GM21423 (cell line): ENCODE measurements around the gene AP1B1.

Source experiments
- ATAC-seq: cut with Tn5 transposase; IDR thresholded peaks from one replicate; pipeline ENCODE4 v1.9.1; 2021; ENCODE audit warnings: mild to moderate bottlenecking, moderate library complexity; ENCODE audit not compliant: unreplicated experiment

AP1B1 gene

DNA sequence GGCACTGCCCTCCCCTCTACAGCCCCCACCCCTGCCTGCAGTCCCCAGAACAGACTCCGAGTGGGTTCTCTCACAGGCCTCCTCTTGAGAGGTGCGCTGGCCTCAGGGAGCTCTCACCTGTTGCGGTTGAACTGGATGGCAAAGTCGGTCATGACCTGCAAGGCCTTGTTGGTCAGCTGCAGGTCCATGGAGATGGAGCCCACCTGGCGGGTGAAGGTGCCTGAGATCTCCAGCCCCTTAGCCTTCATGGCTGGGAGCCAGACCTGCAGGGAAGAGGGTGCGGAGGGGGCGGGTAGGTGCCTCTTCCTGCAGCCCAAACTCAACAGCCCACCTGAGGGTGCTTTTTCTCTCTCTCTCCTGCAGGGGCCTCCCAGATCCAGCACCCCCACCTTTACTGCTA lies 54.2 kb downstream of the AP1B1 start:
- no peak for ATAC-seq

DNA sequence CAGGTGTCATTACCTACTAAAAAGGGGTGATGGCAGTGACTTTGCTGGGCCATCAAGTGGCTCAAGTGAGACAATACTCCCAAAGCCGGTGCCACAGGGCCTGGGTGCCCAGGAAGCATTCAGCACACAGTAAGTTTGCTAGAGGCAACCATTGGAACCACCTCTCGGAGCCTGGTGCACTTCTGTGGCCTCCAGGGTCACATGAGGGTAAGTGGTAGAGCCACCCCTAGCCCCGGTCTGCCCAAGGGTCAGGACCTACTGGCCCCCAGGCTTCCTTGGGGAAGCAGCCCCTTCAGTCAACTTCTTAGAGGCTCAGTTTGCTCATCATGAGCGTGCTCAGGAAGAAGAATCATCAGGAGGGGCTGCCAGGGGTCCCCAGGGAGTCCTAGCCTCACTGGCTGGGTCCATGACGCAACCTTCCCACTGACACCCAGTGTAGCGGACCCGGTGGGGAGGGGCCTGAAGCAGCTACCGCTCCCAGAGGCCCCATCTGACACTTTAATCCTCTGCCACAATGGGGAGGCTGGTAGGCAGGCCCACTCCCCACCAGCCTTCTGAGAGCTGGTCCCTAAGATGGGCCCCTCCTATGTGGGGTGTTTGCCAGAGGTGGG lies 55.4 kb downstream of the AP1B1 start:
- no peak for ATAC-seq

DNA sequence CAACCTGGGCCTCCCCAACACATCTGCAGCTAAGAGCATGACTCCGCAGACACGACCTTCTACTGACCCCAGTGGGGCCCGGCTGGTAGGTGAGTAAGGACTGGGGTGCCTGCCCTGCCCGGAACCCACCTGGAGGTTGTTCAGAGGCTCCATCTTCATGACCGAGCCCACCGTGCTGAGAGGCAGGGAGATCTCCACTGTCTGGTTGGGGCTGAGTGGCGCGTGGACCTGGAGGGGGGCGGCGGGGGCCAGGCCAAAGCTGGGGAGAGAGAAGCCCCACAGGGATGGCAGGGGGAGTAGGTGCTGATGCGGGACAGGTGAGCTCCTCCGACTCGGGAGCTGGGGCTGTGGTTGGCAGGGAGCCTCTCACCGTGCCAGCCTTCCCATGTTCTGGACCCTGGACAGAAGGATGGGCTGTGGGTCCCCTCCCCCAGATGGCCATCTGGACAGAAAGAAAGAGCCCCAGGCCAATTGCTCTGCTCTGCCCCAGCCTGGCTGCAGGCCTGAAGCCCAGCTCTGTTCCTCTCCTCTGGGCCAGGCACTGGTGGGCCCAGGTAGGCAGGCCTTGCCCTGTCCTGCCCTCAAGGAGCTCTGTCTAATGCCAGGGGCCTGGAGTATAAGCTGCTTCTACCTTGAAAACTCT lies 56.6 kb downstream of the AP1B1 start:
- no peak for ATAC-seq

DNA sequence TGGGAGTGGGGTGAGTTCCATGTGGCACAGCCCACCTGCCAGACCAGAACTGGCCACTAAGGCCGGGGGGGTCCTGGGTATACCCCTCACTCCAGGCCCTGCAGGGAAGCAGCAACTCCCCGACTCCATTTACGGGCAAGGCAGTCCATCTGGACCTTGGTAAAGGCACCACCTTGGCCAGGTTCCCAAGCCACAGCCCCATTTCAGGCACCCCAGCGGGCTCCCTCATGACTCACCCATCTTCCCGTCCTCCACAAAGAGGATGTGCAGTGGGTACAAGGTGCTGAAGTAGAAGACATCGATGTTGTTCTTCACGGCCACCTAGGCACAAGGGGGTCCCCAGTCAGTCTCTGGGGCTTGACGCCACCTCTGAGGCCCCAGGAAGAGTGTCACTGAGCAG lies 57.2 kb downstream of the AP1B1 start:
- ATAC-seq, result no peak

DNA sequence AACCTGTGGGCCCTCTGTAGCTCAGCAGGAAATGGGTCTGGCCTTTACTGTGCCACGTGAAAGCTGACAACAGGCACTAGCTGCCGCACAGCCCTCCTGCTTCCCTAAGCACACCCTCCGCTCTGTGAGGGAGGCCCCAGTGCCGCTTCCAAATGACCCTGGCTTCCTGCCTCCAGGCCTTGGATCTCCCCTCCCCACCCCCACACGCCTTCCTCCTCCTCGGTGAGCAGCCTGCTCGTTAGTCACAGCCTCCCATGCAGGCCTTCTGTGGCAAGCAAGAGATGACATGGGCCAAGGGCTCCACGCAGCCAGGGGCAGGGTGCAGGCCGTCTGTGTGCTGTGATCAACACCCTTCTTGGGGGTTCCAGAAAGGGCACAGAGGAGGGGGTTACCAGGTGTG lies 57.6 kb downstream of the AP1B1 start:
- ATAC-seq, result no peak

DNA sequence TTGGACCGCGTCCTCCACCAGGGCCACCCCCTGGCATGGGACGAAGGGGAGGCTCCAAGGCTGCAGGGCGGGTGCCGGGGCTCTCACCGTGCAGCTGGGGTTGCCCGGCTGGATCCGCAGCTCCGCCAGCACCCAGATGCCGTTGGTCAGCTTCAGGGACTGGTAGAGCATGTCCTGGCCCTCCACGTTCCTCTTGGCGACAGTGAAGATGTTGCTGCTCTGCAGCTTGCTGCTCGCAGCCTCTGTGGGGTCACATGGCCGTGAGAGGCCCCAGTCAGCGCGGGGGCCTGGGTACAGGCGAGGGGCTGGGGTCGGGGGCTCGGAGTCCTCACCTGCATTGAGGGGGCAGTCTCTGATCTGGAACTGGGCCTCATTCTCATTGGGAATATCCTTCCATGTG lies 58.1 kb downstream of the AP1B1 start:
- ATAC-seq, result no peak

DNA sequence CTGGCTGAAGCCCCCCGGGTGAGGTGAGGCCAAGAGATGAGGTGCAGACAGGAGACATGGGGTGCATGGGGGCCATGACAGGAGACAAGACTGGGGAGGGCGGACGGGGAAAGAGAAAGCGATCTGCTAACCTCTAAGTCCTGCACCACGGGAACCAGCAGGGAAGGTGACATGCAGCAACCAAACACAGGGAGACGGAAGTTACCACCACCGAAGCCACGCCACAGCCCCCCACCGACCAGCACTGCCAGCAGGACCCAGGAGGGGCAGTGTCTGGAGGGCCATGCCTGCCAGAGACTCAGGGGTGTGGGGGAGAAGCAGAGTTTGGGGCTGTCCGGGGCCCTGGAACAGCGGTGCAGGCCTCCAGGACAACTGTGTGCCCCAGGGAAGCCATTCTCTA lies 58.8 kb downstream of the AP1B1 start:
- ATAC-seq, result no peak

DNA sequence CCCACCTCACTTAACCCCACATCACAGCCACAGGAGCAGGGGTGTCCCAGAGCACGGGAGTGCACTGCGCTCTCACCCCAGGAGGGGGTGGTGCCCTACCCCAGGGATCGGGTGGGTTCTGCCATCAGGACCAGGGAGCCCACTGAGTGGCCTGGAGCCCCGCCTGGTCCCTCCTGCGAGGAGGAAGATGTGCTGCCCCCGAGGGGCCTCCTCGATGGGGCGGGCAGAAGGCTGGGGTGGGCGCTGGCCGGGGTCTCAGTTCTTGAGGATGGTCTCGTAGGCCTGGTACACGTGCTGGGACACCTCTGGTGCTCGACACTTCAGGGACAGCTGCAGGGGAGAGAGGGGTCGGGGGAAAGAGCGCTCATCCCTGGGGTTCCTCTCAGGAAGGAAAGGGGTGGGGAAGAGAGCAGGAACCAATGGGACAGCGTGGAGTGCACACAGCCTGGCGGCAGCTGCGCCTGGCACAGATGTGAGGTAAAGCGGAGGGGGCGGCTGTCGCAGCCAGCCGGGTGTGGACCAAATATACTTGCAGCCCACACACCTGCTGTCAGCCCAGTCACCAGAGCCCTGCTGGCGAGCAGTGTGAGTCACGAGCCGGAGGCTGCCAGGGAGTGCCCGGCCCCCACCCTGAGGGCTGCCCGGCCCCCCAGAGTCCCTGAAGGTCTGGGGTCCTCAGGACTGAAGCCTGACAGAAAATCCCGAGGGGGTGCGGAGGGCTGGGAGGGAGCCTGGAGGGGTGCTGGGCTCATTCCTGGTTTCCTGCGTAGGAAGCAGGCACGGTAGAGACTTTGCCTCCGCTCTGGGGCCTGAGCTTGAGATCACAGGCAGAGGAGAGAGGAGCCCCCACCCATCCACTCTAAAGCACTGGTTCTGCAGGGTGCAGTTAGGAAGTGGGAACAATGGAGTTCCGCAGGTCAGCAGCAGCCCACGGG lies 59.5 kb downstream of the AP1B1 start:
- ATAC-seq, result no peak

DNA sequence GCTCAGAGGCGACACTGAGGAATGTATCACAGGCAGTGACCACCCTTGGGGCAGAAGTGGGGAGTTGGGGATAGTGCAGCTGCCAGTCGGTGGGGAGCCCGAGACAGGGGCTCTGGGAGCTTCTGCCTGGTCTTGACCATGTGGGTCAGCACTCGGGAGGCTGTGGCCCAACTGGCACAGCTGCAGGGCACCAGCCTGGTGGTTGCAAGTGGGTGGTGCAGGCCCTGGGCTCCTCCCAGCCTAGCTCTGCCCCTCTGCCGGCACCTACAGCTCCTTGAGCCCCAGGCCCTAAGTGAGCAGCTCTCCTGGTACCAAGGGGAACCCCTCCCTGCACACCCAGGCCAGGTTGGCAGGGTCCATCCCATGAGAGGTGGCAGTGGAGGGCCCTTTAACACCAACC lies 60.3 kb downstream of the AP1B1 start:
- no peak for ATAC-seq

DNA sequence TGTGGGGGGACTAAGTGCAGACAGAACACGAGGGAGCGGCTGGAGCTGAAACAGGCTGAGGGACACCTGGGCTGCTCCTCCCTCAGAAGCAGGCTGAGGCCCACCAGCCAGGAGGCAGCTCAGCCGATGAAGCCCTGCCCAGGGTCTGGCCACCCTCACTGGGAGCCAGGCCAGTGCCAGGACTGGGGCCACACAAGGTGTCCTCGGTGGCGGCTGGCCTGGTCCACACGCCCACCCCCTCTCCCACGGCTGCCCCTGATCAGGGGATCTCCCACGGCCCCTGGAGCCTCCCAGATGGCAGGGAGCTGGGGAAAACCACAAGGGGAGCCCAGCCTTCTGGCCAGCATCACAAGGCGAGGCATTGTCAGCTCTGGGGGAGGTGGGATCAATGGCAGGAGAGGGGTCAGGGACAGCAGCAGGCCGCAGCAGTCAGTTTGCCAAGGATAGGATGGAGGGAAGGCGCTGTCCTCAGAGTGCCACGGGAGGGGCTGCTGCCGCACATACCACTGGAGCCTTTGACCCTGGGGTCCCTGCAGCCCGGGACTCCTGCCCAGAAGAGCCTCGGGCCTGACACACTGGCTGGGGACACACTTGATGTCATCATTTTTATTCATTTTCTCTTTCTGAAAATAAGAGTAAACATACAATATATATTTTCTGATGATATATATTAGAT lies 61.1 kb downstream of the AP1B1 start:
- ATAC-seq, result no peak

DNA sequence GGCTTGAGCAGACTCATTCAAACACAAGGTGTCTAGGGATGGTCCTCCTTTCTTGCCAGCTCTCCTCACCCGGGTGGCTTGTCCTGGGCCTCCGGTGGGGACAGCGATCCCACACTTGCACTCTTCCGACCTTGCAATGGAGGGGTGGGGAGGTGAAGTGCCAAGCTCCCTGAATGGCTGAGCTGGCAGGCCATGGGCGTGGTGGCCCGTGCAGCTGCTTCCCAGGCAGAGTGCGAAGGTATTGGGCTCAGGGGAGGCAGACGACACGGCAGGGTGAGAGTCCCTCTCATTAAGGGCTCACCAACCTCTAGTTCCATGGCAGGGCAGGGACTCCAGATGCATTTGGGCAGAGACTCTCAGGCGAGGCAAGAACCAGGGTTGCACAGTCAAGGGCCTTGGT lies 61.9 kb downstream of the AP1B1 start:
- no peak for ATAC-seq

DNA sequence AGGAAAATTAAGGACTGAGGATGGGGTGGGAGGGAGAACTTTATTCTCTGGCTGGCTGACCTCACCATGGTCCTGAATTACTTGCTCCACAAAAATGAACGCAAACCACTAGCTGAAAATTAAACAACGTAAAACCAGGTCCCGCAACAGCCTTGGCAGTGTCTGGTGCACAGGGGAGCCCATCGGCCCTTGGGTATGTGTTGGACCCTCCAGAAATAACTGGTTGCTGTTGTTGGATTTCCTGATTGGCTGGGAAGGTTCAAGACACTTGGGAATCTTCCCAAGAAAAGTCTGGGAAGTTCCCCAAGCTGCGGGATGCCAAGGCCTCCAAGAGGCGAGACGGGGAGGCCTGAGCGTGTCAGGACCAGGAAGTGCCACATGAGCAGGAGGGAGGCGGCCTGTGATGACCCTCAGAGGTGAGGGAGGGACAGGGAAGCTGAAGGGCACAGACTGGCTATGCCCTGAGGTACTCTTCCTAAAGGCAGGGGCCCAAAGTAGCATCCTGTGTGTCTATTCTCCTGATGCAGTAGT lies 62.5 kb downstream of the AP1B1 start:
- ATAC-seq, result no peak

DNA sequence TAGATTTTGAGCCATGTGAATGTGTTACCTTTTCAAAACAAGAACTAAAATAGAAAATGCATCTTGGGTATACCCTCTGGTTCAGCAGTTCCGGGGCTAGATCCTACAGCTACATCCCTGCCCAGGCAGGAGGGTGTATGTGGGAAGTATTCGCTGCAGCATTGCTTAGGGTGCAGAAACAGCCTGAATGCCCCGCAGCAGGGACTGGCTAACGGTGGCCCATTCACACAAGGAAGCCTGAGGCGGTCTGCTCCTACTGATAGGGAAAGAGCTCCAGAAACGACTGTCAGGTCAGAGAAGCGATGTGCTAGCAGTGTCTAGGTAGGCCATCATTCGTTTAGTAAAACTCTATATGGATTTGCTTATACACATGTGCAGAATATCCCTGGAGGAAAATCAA lies 63.0 kb downstream of the AP1B1 start:
- no peak for ATAC-seq

DNA sequence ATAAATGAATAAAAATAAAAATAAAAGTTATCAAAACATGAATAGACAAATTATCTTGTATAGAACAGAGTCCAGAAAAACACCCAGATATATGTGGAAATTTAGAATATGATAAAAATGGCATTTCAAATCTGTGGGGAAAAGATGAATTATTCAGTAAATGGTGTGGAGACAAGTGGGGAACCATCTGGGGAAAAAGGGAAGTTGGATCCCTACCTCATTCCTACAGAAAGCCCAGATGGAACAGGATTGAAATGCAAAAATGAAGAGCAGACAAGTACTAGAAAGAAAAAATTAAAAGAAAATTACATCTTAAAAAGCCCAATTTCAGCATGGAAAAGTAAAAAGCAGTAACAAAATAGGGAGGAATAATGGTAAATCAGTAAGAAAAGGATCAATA lies 64.7 kb downstream of the AP1B1 start:
- no peak for ATAC-seq

DNA sequence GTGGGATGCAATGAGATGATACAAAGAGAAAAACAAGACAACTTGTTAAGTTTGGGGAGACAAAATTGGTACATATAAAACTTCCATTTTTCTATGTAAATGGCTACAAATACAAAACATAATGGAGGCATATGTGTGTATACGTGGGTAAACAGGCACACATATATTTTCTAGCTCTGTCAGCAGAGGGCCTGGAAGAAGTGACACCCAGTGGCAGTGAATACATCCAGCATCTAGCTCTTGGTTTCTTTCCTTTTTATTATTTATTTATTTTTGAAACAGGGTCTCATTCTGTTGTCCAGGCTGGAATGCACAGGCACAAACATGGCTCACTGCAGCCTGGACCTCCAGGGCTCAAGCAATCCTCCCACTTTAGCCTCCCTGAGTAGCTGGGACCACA lies 67.8 kb downstream of the AP1B1 start:
- no peak for ATAC-seq

DNA sequence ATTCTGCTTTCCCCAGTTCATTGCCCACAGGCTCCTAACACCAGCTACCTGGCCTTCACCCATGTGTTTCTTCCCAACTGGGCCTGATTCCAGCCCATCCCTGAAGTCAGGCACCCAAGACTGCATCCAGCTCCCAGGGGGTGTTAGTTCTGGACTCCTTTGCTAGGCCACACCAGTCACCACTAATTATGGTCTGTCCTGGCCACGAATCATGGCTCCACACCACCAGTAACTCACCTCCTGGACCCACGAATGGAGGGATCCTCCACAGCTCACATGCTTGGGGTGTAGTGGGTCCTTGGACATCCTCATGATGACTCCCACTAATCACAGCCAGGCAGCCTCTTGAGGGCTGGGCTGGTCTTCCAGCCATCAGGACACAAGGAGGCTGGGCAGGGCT lies 69.3 kb downstream of the AP1B1 start:
- no peak for ATAC-seq

DNA sequence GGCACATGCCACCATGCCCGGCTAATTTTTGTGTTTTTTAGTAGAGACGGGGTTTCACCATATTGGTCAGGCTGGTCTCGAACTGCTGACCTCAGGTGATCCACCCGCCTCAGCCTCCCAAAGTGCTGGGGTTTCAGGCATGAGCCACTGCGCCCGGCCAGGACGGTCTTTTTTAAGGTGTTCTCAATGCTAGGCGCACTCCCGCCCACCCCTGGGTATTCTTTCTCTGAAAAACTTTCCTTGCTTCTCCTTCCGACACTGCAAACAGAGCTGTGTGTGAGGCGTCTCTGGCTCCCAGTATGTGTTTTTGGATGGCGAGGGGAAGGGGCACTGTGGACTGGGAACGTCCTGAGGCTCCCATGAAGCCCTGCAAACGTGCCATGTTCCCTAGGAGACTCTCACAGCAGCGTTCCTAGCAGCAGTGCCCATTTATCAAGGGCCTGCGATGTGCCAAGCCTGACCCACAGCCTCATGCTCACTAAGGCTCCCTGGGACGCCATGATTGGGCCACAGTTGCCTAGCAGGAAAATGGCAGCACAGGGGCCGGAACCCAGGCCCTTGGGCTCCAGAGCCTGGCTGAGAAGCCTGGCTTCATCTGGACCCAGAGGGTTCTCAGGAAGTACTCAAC lies 70.4 kb downstream of the AP1B1 start:
- no peak for ATAC-seq

DNA sequence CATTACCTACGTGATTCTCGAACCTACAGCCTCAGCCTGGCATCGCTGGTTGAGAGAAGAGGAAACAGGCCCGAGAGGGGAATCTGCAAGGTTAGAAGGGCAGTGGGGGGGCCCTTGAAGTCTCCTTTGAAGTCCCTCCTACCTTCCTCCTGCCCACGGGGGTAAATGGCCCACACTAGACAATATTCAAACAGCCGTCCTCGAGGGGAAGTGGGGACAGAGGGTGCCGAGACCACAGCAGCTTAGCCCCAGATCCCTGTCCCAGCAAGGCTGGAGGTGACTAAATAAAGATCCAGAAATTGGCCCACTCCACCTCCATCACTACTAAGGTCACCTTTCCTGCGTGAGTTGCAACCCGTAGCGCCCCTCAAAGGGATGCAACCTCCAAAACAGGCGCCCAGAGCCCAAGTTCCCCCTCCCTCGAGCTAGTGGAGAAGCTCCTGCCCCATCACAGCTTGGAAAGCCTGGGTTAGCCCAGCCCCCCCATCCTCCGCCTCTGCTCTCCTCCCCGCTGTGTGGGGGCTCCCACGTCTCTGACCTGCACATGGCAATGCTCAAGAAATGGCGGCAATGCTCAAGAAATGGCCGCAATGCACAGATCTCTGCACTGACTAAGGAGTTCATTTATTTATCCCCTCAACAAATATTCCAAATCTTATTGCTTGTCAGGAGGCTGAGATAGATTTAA lies 72.1 kb downstream of the AP1B1 start:
- ATAC-seq, result no peak

DNA sequence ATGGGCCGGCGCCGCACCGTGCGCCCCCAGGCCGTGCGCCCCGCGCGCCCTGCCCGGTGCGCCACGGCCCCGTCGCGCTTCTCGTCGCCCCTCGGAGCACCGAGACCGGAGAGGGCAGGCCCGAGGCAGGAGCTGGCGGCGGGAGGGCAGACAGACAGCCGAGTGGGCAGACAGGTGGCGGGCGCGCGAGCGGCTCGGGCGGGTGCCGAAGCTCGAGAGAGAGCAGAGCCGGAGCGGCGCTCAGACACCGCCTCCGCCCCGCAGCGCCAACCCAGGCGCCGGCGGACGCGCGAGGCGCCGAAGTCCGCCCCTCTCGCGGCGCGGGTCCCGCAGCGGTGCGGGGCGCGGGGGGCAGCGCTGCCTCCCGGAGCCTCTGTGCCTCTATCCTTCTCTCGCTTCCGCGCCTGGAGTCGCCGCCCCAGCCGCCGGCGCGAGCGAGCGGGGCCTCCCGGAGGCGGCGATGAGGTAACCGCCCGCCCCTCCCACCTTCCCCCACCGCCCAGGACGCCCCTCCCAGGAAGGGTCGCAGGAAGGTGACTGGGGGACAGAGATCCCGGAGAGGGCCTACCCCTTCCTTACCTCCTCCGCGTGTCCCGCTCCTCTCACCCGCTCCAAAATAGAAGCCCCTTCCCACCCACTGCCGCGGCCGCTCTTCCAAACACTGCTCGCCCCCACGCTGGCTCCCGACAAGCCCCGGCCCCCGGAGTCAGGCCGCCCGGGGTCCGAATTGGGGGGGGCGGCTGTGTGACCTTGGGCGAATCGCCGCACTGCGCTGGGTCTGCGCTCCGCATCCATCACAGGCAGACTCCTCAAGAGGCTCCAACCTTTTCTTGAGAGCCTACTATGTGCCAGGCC lies 72.9 kb downstream of the AP1B1 start, which contains the start of gene RASL10A:
Gene RASL10A (minus strand): TSS at position 412 of the 855 bp plus-strand sequence. CDS start 451 bp downstream, outside the sequence.
- ATAC-seq, result no peak
